Measurements from ENCODE around the gene FAM170B.

FAM170B gene

GRCh38 chr10:49092477-49092876 is 41.3 kb downstream of the FAM170B start:
- Mint-ChIP-seq H3K4me1 (ENCODE audit: low read depth) (no peaks in the 10 kb centered on the region), H3K27me3 (peaks cover 10% of the 10 kb centered on the region), H3K36me3 (ENCODE audit: low read depth) (no peaks in the 10 kb centered on the region), H3K9me3 (peaks cover 2% of the 10 kb centered on the region), H3K27ac (no peak overlapping the region), H3K4me3 (no peak overlapping the region)

- Mint-ChIP-seq H3K27me3 (peaks cover 10% of the 10 kb centered on the region), H3K9me3 (peaks cover 10% of the 10 kb centered on the region), H3K4me1 (ENCODE audit: low read depth) (no peaks in the 10 kb centered on the region), H3K4me3 (no peak overlapping the region), H3K27ac (no peak overlapping the region), H3K36me3 (ENCODE audit: low read depth) (peaks cover 6% of the 10 kb centered on the region)
These were observed 42.2 kb downstream of the FAM170B start for GRCh38 chr10:49091450-49092210.

- H3K4me1 Mint-ChIP-seq (ENCODE audit: low read depth): no peaks in the 10 kb centered on the region
- H3K9me3 Mint-ChIP-seq: peaks cover 15% of the 10 kb centered on the region
- H3K27ac Mint-ChIP-seq: no peak overlapping the region
- peaks cover 10% of the 10 kb centered on the region for H3K27me3 Mint-ChIP-seq
- peaks cover 10% of the 10 kb centered on the region for H3K36me3 Mint-ChIP-seq (ENCODE audit: low read depth)
- H3K4me3 Mint-ChIP-seq: no peak overlapping the region
These were observed 43.0 kb downstream of the FAM170B start for GRCh38 chr10:49090696-49091380.

GRCh38 chr10:49090189-49090575 is 43.6 kb downstream of the FAM170B start:
- Mint-ChIP-seq H3K4me1 (ENCODE audit: low read depth) (no peaks in the 10 kb centered on the region), H3K36me3 (ENCODE audit: low read depth) (peaks cover 10% of the 10 kb centered on the region), H3K9me3 (peaks cover 15% of the 10 kb centered on the region), H3K27me3 (peaks cover 10% of the 10 kb centered on the region), H3K27ac (no peak overlapping the region), H3K4me3 (no peak overlapping the region)

GRCh38 chr10:49089557-49090188 is 44.1 kb downstream of the FAM170B start:
- Mint-ChIP-seq H3K4me3 (no peak overlapping the region), H3K9me3 (peaks cover 15% of the 10 kb centered on the region), H3K27ac (no peak overlapping the region), H3K27me3 (peaks cover 10% of the 10 kb centered on the region), H3K36me3 (ENCODE audit: low read depth) (peaks cover 10% of the 10 kb centered on the region), H3K4me1 (ENCODE audit: low read depth) (no peaks in the 10 kb centered on the region)

- Mint-ChIP-seq H3K4me1 (ENCODE audit: low read depth) (no peaks in the 10 kb centered on the region), H3K4me3 (no peak overlapping the region), H3K27me3 (peaks cover 10% of the 10 kb centered on the region), H3K9me3 (peaks cover 15% of the 10 kb centered on the region), H3K27ac (no peak overlapping the region), H3K36me3 (ENCODE audit: low read depth) (peaks cover 10% of the 10 kb centered on the region)
These were observed 44.7 kb downstream of the FAM170B start for GRCh38 chr10:49089152-49089551.

- H3K27me3 Mint-ChIP-seq: peaks cover 5% of the 10 kb centered on the region
- H3K4me1 Mint-ChIP-seq (ENCODE audit: low read depth): no peaks in the 10 kb centered on the region
- H3K9me3 Mint-ChIP-seq: peaks cover 15% of the 10 kb centered on the region
- H3K27ac Mint-ChIP-seq: no peak overlapping the region
- no peak overlapping the region for H3K4me3 Mint-ChIP-seq
- peaks cover 10% of the 10 kb centered on the region for H3K36me3 Mint-ChIP-seq (ENCODE audit: low read depth)
These were observed 46.9 kb downstream of the FAM170B start for GRCh38 chr10:49086889-49087288.

- Mint-ChIP-seq H3K4me1 (ENCODE audit: low read depth) (peaks cover 19% of the 10 kb centered on the region), H3K4me3 (no peak overlapping the region), H3K27me3 (no peaks in the 10 kb centered on the region), H3K9me3 (peaks cover 15% of the 10 kb centered on the region), H3K27ac (no peak overlapping the region), H3K36me3 (ENCODE audit: low read depth) (peaks cover 10% of the 10 kb centered on the region)
These were observed 50.6 kb downstream of the FAM170B start for GRCh38 chr10:49083261-49083660.

- H3K36me3 Mint-ChIP-seq (ENCODE audit: low read depth): peaks cover 10% of the 10 kb centered on the region
- peaks cover 21% of the 10 kb centered on the region for H3K4me1 Mint-ChIP-seq (ENCODE audit: low read depth)
- no peak overlapping the region for H3K4me3 Mint-ChIP-seq
These were observed 51.1 kb downstream of the FAM170B start for GRCh38 chr10:49082766-49083165.

GRCh38 chr10:49081547-49082275 is 52.1 kb downstream of the FAM170B start:
- Mint-ChIP-seq H3K36me3 (ENCODE audit: low read depth) (peaks cover 4% of the 10 kb centered on the region), H3K27me3 (peaks cover 5% of the 10 kb centered on the region), H3K4me3 (no peak overlapping the region), H3K27ac (no peak overlapping the region), H3K4me1 (ENCODE audit: low read depth) (peaks cover 32% of the 10 kb centered on the region), H3K9me3 (peaks cover 6% of the 10 kb centered on the region)

More at GRCh38 chr10:49082766-49083165, 51.1 kb downstream of the FAM170B start:
- Mint-ChIP-seq H3K27me3 (no peaks in the 10 kb centered on the region), H3K9me3 (peaks cover 15% of the 10 kb centered on the region), H3K27ac (no peak overlapping the region)

Data from stimulated activated naive CD8-positive, alpha-beta T cell treated with anti-CD3 and anti-CD28 coated beads, Interleukin-15, Interleukin-2, amounts not matched to agents 100 ng/mL and 50 ng/mL, for 24 hours (primary cell).